Measurements from ENCODE around the gene ARPP21. TPM values are rescaled to one million over a fixed set of nuclear protein-coding genes. Genes with fewer than 3 reads are reported as not detected.

ARPP21 gene
- total RNA-seq, 1 donor from 2014 or later = not detected

- no peak for TF ChIP-seq CTCF (IDR thresholded peaks at IDR 0.05)
- Histone ChIP-seq H3K4me3 (no peak overlapping the region), H3K36me3 (no peaks in the 10 kb centered on the region), H3K9me3 (no peaks in the 10 kb centered on the region), H3K4me1 (no peaks in the 10 kb centered on the region), H3K27me3 (no peaks in the 10 kb centered on the region), H3K27ac (no peak overlapping the region)
- no peak for ATAC-seq
- intact Hi-C loops (cut with DNase I) = no loop called here
- no peak for DNase-seq
Observed at GRCh38 chr3:35670408-35670965, 31.2 kb downstream of the ARPP21 start.

- ATAC-seq = no peak
- DNase-seq = no peak
- TF ChIP-seq CTCF (IDR thresholded peaks at IDR 0.05) = no peak
- Histone ChIP-seq H3K36me3 (no peaks in the 10 kb centered on the region), H3K4me1 (no peaks in the 10 kb centered on the region), H3K9me3 (no peaks in the 10 kb centered on the region), H3K27me3 (no peaks in the 10 kb centered on the region), H3K4me3 (no peak overlapping the region), H3K27ac (no peak overlapping the region)
- intact Hi-C loops (cut with DNase I) = no loop called here
Observed at GRCh38 chr3:35671483-35671882, 32.2 kb downstream of the ARPP21 start.

GRCh38 chr3:35673017-35673416 is 33.7 kb downstream of the ARPP21 start:
- H3K9me3 ChIP-seq = no peaks in the 10 kb centered on the region
- no peaks in the 10 kb centered on the region for H3K27me3 ChIP-seq
- no peaks in the 10 kb centered on the region for H3K36me3 ChIP-seq
- DNase-seq (no peak), ATAC-seq (no peak)
- no peak overlapping the region for H3K27ac ChIP-seq
- H3K4me3 ChIP-seq = no peak overlapping the region
- H3K4me1 ChIP-seq = no peaks in the 10 kb centered on the region
- intact Hi-C loops (cut with DNase I) = no loop called here
- no peak for TF ChIP-seq CTCF (IDR thresholded peaks at IDR 0.05)

- DNase-seq (no peak), ATAC-seq (no peak)
- no peaks in the 10 kb centered on the region for H3K36me3 ChIP-seq
- no peak overlapping the region for H3K27ac ChIP-seq
- intact Hi-C loops (cut with DNase I) = no loop called here
- H3K27me3 ChIP-seq = no peaks in the 10 kb centered on the region
- no peak for TF ChIP-seq CTCF (IDR thresholded peaks at IDR 0.05)
- H3K9me3 ChIP-seq = no peaks in the 10 kb centered on the region
- no peaks in the 10 kb centered on the region for H3K4me1 ChIP-seq
- H3K4me3 ChIP-seq = no peak overlapping the region
Observed at GRCh38 chr3:35674451-35675109, 35.3 kb downstream of the ARPP21 start.

GRCh38 chr3:35675206-35675605 is 35.9 kb downstream of the ARPP21 start:
- H3K27me3 ChIP-seq = no peaks in the 10 kb centered on the region
- intact Hi-C loops (cut with DNase I) = no loop called here
- no peak for ATAC-seq
- H3K9me3 ChIP-seq = no peaks in the 10 kb centered on the region
- no peak overlapping the region for H3K4me3 ChIP-seq
- TF ChIP-seq CTCF (IDR thresholded peaks at IDR 0.05) = no peak
- H3K27ac ChIP-seq = no peak overlapping the region
- no peak for DNase-seq
- no peaks in the 10 kb centered on the region for H3K36me3 ChIP-seq
- H3K4me1 ChIP-seq = no peaks in the 10 kb centered on the region
